IMR-90 (cell line): Measurements from ENCODE around the gene LRP5. TPM values are rescaled to one million over a fixed set of nuclear protein-coding genes. Genes with fewer than 3 reads are reported as not detected.

Source experiments
- ATAC-seq: fragments of 200-7000 bp; cut with Tn5 transposase; 2 replicates; pipeline ENCODE4 v1.9.1; 2020; ENCODE audit warnings: low read depth, mild to moderate bottlenecking, moderate library complexity
- BruUV-seq: library from RNA; stranded (reverse); fragments of 400-500 nt; replicated peaks from 2 replicates; lab custom pipeline; 2021; lab: Mats Ljungman, UMichigan
- CTCF ChIA-PET: fragments of 300-600 bp; formaldehyde crosslinking; extraction: SDS; loops from one replicate; lab custom pipeline; 2021; ENCODE audit warnings: antibody characterized with exemption; lab: Yijun Ruan, JAX
- POLR2A ChIA-PET: fragments of 300-600 bp; sonication (Branson Sonifier 250); formaldehyde crosslinking; loops from one replicate; lab custom pipeline; 2022; ENCODE audit warnings: antibody characterized with exemption; ENCODE audit not compliant: unreplicated experiment; lab: Charles Lee
- DNase-seq: peaks from one replicate; pipeline ENCODE4 v3.0.0; 2013
- H2AFZ ChIP-seq: replicated peaks from 2 replicates; pipeline ENCODE3; 2013; ENCODE audit warnings: low read length, mild to moderate bottlenecking; ENCODE audit not compliant: poor library complexity
- H2AK5ac ChIP-seq: 2 replicates; pipeline ENCODE4 v1.6.1; 2013; ENCODE audit warnings: low read depth, low read length, inconsistent platforms
- H2AK9ac ChIP-seq: replicated peaks from 2 replicates; pipeline ENCODE3; 2013; ENCODE audit warnings: mild to moderate bottlenecking, low read depth, low read length, moderate library complexity; ENCODE audit not compliant: poor library complexity
- H2BK120ac ChIP-seq: 2 replicates; pipeline ENCODE4 v1.6.1; 2013; ENCODE audit warnings: low read depth, low read length, inconsistent platforms
- H2BK15ac ChIP-seq: 3 replicates; pipeline ENCODE4 v1.6.1; 2013; ENCODE audit warnings: low read depth, low read length, inconsistent platforms
- H2BK20ac ChIP-seq: 2 replicates; pipeline ENCODE4 v1.6.1; 2013; ENCODE audit warnings: low read depth, mild to moderate bottlenecking, inconsistent platforms, low read length, moderate library complexity
- H2BK5ac ChIP-seq: 2 replicates; pipeline ENCODE4 v1.6.1; 2013; ENCODE audit warnings: mild to moderate bottlenecking, low read depth, low read length, inconsistent platforms; ENCODE audit not compliant: poor library complexity, severe bottlenecking
- H3K14ac ChIP-seq: replicated peaks from 2 replicates; pipeline ENCODE4 v1.6.1; 2013; ENCODE audit warnings: low read depth, low read length, inconsistent platforms
- H3K18ac ChIP-seq: 2 replicates; pipeline ENCODE4 v1.6.1; 2013; ENCODE audit warnings: low read depth, low read length, control low read depth
- H3K23ac ChIP-seq: 2 replicates; pipeline ENCODE4 v1.6.1; 2013; ENCODE audit warnings: low read depth, low read length, inconsistent platforms
- H3K27ac ChIP-seq: 2 replicates; pipeline ENCODE4 v1.5.1; 2013; ENCODE audit warnings: mild to moderate bottlenecking, control low read depth, low read length; ENCODE audit not compliant: insufficient read depth
- H3K27me3 ChIP-seq: 2 replicates; pipeline ENCODE4 v1.6.1; 2013; ENCODE audit warnings: low read length; ENCODE audit not compliant: control insufficient read depth, insufficient read depth
- H3K36me3 ChIP-seq: 2 replicates; pipeline ENCODE4 v1.6.1; 2013; ENCODE audit warnings: low read length, mixed read lengths; ENCODE audit not compliant: control insufficient read depth, insufficient read depth
- H3K4ac ChIP-seq: 2 replicates; pipeline ENCODE4 v1.6.1; 2013; ENCODE audit warnings: low read depth, low read length, inconsistent platforms
- H3K4me1 ChIP-seq: 2 replicates; pipeline ENCODE4 v1.6.1; 2013; ENCODE audit warnings: low read length, mixed read lengths; ENCODE audit not compliant: control insufficient read depth, insufficient read depth
- H3K4me2 ChIP-seq: 2 replicates; pipeline ENCODE4 v1.6.1; 2013; ENCODE audit warnings: low read depth, mild to moderate bottlenecking, control low read depth, low read length, moderate library complexity
- H3K4me3 ChIP-seq: 2 replicates; pipeline ENCODE4 v1.5.1; 2013; ENCODE audit warnings: low read depth, mild to moderate bottlenecking, control low read depth, low read length, moderate library complexity; ENCODE audit not compliant: insufficient read depth
- H3K56ac ChIP-seq: 2 replicates; pipeline ENCODE4 v1.6.1; 2013; ENCODE audit warnings: low read length, inconsistent platforms; ENCODE audit not compliant: insufficient read depth; ENCODE audit errors: extremely low read depth
- H3K79me1 ChIP-seq, 2 experiments: 2 replicates each; pipeline ENCODE4 v1.6.1; 2013; ENCODE audit warnings: low read length in 2 of 2, inconsistent platforms in 1 of 2, low read depth in 1 of 2
- H3K9ac ChIP-seq: 2 replicates; pipeline ENCODE4 v1.6.1; 2013; ENCODE audit warnings: low read depth, low read length, control low read depth
- H3K9me1 ChIP-seq: 2 replicates; pipeline ENCODE4 v1.6.1; 2013; ENCODE audit warnings: low read length, inconsistent platforms; ENCODE audit not compliant: insufficient read depth
- H3K9me3 ChIP-seq: 2 replicates; pipeline ENCODE4 v1.6.1; 2013; ENCODE audit warnings: low read length; ENCODE audit not compliant: control insufficient read depth, insufficient read depth
- H4K20me1 ChIP-seq: 2 replicates; pipeline ENCODE4 v1.6.1; 2013; ENCODE audit warnings: low read length, inconsistent platforms; ENCODE audit not compliant: insufficient read depth
- H4K5ac ChIP-seq: 2 replicates; pipeline ENCODE4 v1.6.1; 2013; ENCODE audit warnings: mild to moderate bottlenecking, low read depth, low read length, control low read depth
- H4K8ac ChIP-seq, 2 experiments: 2 replicates each; pipeline ENCODE4 v1.6.1; 2013; ENCODE audit warnings: low read depth in 2 of 2, low read length in 2 of 2, control low read depth in 1 of 2, inconsistent platforms in 1 of 2
- H4K91ac ChIP-seq: 2 replicates; pipeline ENCODE4 v1.6.1; 2013; ENCODE audit warnings: low read depth, low read length, inconsistent platforms; ENCODE audit not compliant: insufficient read depth
- BHLHE40 ChIP-seq: fragments of 150-350 bp; IDR thresholded peaks from 2 replicates; pipeline ENCODE4 v1.6.1; 2016; ENCODE audit warnings: mild to moderate bottlenecking, low read depth, low read length
- ELK1 ChIP-seq: fragments of 150-350 bp; IDR thresholded peaks from 2 replicates; pipeline ENCODE4 v1.6.1; 2016; ENCODE audit warnings: low read depth, mild to moderate bottlenecking, low read length, moderate library complexity, borderline replicate concordance
- FOS ChIP-seq: fragments of 150-350 bp; IDR thresholded peaks from 2 replicates; pipeline ENCODE4 v1.6.1; 2016; ENCODE audit warnings: low read depth, low read length
- MAFK ChIP-seq: IDR thresholded peaks from 2 replicates; pipeline ENCODE4 v1.6.1; 2012; ENCODE audit warnings: low read depth, low read length, improper control_type of control experiment
- RAD21 ChIP-seq: IDR thresholded peaks from 2 replicates; pipeline ENCODE4 v1.6.1; 2012; ENCODE audit warnings: low read length, improper control_type of control experiment
- SMC3 ChIP-seq: fragments of 150-350 bp; IDR thresholded peaks from 2 replicates; pipeline ENCODE4 v1.6.1; 2016; ENCODE audit warnings: low read depth, mild to moderate bottlenecking, antibody characterized with exemption, low read length, moderate library complexity
- USF2 ChIP-seq: fragments of 150-350 bp; IDR thresholded peaks from 2 replicates; pipeline ENCODE4 v1.6.1; 2017; ENCODE audit warnings: mild to moderate bottlenecking, antibody characterized with exemption, low read length, low read depth
- WGBS, 2 experiments: methylation state at CpG; one replicate each; pipeline versions ENCODE4 v1.1.5 to v1.1.7; 2013; ENCODE audit warnings: missing lambda C conversion rate in 2 of 2; ENCODE audit not compliant: insufficient read length in 1 of 2; ENCODE audit errors: extremely low coverage in 2 of 2; 5-methylcytosine and 5-hydroxymethylcytosine counted together
- dilution Hi-C: fragments of 300-500 bp; cut with HindIII; formaldehyde crosslinking; loops from one replicate; pipeline ENCODE4 v1.14.3; 2018; ENCODE audit warnings: low sequenced_read_pairs; ENCODE audit not compliant: unreplicated experiment
- in situ Hi-C: fragments of 300-500 bp; cut with MboI; formaldehyde crosslinking; loops from 3 replicates; pipeline ENCODE4 v1.14.3; 2019; ENCODE audit warnings: low sequenced_read_pairs, inconsistent platforms, mixed read lengths
- intact Hi-C: fragments of 100-400 bp; cut with micrococcal nuclease; formaldehyde crosslinking; loops from 2 replicates; pipeline ENCODE4 v1.10.0; 2022
- polyA plus RNA-seq, 3 experiments: library from polyadenylated mRNA; depleted of rRNA; stranded (reverse); fragments of >200 nt; gene quantifications; 2 replicates each; pipeline ENCODE4 v1.2.3, GENCODE V29; 2012; ENCODE audit warnings: low replicate concordance in 1 of 3
- total RNA-seq: library from RNA; depleted of rRNA; stranded (reverse); fragments of >200 nt; gene quantifications from 2 replicates; pipeline ENCODE4 v1.2.3, GENCODE V29; 2012
- TF ChIP-seq, protein P1 (sequence below): conservative IDR thresholded peaks from 2 replicates; pipeline ENCODE4 v1.5.1; 2012; ENCODE audit warnings: mild to moderate bottlenecking, low read depth, low read length, improper control_type of control experiment

LRP5 gene
- total and polyA plus RNA-seq, 2 of the 4 experiments (the other 2 are of a cell fraction) = 10.4 to 15.0 TPM

DNA sequence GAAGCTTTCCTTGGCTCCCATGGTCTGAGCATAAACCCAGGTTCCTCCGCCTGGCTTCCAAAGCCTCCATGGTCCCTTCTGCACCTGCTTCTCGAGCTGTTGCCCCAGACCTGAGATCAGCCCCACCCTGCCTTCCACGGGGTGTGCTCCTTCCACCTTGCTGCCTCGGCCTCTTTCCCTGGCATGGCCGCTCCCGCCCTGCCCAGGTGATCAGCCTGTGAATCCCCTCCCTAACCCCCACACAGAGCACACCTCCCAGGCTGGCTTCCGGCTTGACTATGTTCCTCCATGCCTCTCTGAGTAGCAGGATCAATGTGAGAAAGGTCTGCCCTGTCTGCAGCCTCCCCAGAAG is 145.5 kb downstream of the LRP5 start:
- no peak overlapping the region for H3K56ac ChIP-seq
- H4K91ac ChIP-seq = no peak overlapping the region
- H3K9ac ChIP-seq = no peak overlapping the region
- CTCF ChIA-PET = no interaction called here
- no peak for ATAC-seq
- POLR2A ChIA-PET = no interaction called here
- H3K9me3 ChIP-seq = no peaks in the 10 kb centered on the region
- H3K4ac ChIP-seq = no peak overlapping the region
- no peak overlapping the region for H2BK5ac ChIP-seq
- peaks cover 3% of the 10 kb centered on the region; the same call in 1 of the 2 replicates for H3K27me3 ChIP-seq
- intact Hi-C loops (no loop called here), in situ Hi-C loops (no loop called here), dilution Hi-C loops (no loop called here)
- H3K14ac ChIP-seq = no peak overlapping the region
- H4K5ac ChIP-seq = no peak overlapping the region
- H3K4me1 ChIP-seq = peaks cover 2% of the 10 kb centered on the region
- H3K36me3 ChIP-seq = peaks cover 2% of the 10 kb centered on the region; the same call in 1 of the 2 replicates
- 89% methylated on average over 5 of the region's 7 CpGs; no CpG with 5 or more reads in 1 of the 2 experiments for WGBS, 2 experiments
- DNase-seq = no peak
- H3K4me2 ChIP-seq = no peak overlapping the region
- H2BK120ac ChIP-seq = no peak overlapping the region
- no peak overlapping the region for H3K4me3 ChIP-seq
- no peak overlapping the region for H2AFZ ChIP-seq
- TF ChIP-seq MAFK (no peak), ELK1 (no peak), RAD21 (no peak), SMC3 (no peak), USF2 (no peak), FOS (no peak), BHLHE40 (no peak)
- TF ChIP-seq, protein P1, sequence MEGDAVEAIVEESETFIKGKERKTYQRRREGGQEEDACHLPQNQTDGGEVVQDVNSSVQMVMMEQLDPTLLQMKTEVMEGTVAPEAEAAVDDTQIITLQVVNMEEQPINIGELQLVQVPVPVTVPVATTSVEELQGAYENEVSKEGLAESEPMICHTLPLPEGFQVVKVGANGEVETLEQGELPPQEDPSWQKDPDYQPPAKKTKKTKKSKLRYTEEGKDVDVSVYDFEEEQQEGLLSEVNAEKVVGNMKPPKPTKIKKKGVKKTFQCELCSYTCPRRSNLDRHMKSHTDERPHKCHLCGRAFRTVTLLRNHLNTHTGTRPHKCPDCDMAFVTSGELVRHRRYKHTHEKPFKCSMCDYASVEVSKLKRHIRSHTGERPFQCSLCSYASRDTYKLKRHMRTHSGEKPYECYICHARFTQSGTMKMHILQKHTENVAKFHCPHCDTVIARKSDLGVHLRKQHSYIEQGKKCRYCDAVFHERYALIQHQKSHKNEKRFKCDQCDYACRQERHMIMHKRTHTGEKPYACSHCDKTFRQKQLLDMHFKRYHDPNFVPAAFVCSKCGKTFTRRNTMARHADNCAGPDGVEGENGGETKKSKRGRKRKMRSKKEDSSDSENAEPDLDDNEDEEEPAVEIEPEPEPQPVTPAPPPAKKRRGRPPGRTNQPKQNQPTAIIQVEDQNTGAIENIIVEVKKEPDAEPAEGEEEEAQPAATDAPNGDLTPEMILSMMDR = no peak
- BruUV-seq = no TSS peak
- H2BK15ac ChIP-seq = no peak overlapping the region
- H3K23ac ChIP-seq = no peak overlapping the region
- no peak overlapping the region for H3K18ac ChIP-seq
- no peak overlapping the region for H2BK20ac ChIP-seq
- no peak overlapping the region for H4K8ac ChIP-seq
- H3K27ac ChIP-seq = no peak overlapping the region
- H2AK9ac ChIP-seq = no peak overlapping the region
- peaks cover 0 to 16% of the 10 kb centered on the region in 2 experiments; a peak in 2 of 4 replicates for H3K79me1 ChIP-seq
- H2AK5ac ChIP-seq = no peak overlapping the region
- H3K9me1 ChIP-seq = peaks cover 5% of the 10 kb centered on the region
- H4K20me1 ChIP-seq = peaks cover 19% of the 10 kb centered on the region
